HepG2 (cell line): ENCODE data around the gene OTOP2. TPM values are rescaled to one million over a fixed set of nuclear protein-coding genes. Genes with fewer than 3 reads are reported as not detected.
"Not testable (repeated sequence)": the region's sequence is repeated elsewhere in the genome, so short reads cannot be mapped to it uniquely, and the experiment has no call there.

ENCODE experiments used
- ATAC-seq: fragments of 200-7000 bp; cut with Tn5 transposase; 3 replicates; pipeline ENCODE4 v1.9.1; 2020; ENCODE audit warnings: mild to moderate bottlenecking, moderate library complexity
- BruUV-seq: library from RNA; stranded (reverse); fragments of 400-500 nt; replicated peaks from 2 replicates; lab custom pipeline; 2021; lab: Mats Ljungman, UMichigan
- CTCF ChIA-PET: fragments of 300-600 bp; formaldehyde crosslinking; extraction: SDS; loops from one replicate; lab custom pipeline; 2021; ENCODE audit warnings: low total read pairs, inconsistent platforms, low intra/inter-chr PET ratio; lab: Yijun Ruan, JAX
- POLR2A ChIA-PET: fragments of 350-600 bp; sonication (Branson Sonifier 250); formaldehyde crosslinking; loops from one replicate; lab custom pipeline; 2020; ENCODE audit warnings: antibody characterized with exemption, inconsistent platforms; lab: Yijun Ruan, JAX
- DNase-seq: peaks from one replicate; pipeline ENCODE4 v3.0.0-alpha.2; 2015; ENCODE audit warnings: low spot score
- FAIRE-seq: peaks from 3 replicates; lab custom pipeline; 2011; peaks lifted over from hg19 to GRCh38; lab: Jason Lieb, UNC
- H2AFZ ChIP-seq: one replicate; pipeline ENCODE4 v1.6.1; 2011; ENCODE audit warnings: low read length, inconsistent platforms
- H3K27ac ChIP-seq: fragments of 300-600 bp; 3 replicates; pipeline ENCODE4 v1.8.0; 2011; ENCODE audit warnings: mixed run types, mild to moderate bottlenecking, mixed read lengths, low read length, inconsistent platforms; ENCODE audit not compliant: insufficient read depth; ENCODE audit errors: extremely low read length
- H3K27me3 ChIP-seq, 2 experiments: fragments of 200-600 bp in 1 of 2; 2 replicates in 1 of 2; 3 replicates in 1 of 2; pipeline versions ENCODE4 v1.6.0 to v1.8.0; 2011; ENCODE audit warnings: low read length in 2 of 2, mild to moderate bottlenecking in 2 of 2, moderate library complexity in 2 of 2, inconsistent platforms in 1 of 2; ENCODE audit not compliant: insufficient read depth in 2 of 2, control insufficient read depth in 1 of 2
- H3K36me3 ChIP-seq, 2 experiments: fragments of 200-600 bp in 1 of 2; replicated peaks in 1 of 2; 2 replicates in 1 of 2; 3 replicates in 1 of 2; pipeline versions ENCODE4 v1.5.1 to v1.8.0; 2011; ENCODE audit warnings: low read length in 2 of 2, inconsistent platforms in 1 of 2; ENCODE audit not compliant: insufficient read depth in 2 of 2, control insufficient read depth in 1 of 2
- H3K4me1 ChIP-seq: 2 replicates; pipeline ENCODE4 v1.5.1; 2012; ENCODE audit warnings: low read length, inconsistent platforms; ENCODE audit not compliant: insufficient read depth
- H3K4me2 ChIP-seq: 2 replicates; pipeline ENCODE4 v1.6.0; 2011; ENCODE audit warnings: low read depth, low read length, inconsistent platforms
- H3K4me3 ChIP-seq, 3 experiments: fragments of 200-600 bp in 1 of 3; sonication (generic), shearing (Covaris generic) in 1 of 3; replicated peaks in 1 of 3; 2 replicates each; pipeline ENCODE4 v1.5.1; 2011 to 2016; ENCODE audit warnings: low read length in 3 of 3, inconsistent platforms in 2 of 3, low read depth in 2 of 3, mild to moderate bottlenecking in 2 of 3, control low read depth in 1 of 3, mixed read lengths in 1 of 3; ENCODE audit not compliant: insufficient read depth in 1 of 3
- H3K79me2 ChIP-seq: one replicate; pipeline ENCODE4 v1.6.1; 2011; ENCODE audit warnings: low read length, inconsistent platforms; ENCODE audit not compliant: insufficient read depth
- H3K9ac ChIP-seq: 2 replicates; pipeline ENCODE4 v1.6.0; 2011; ENCODE audit warnings: mild to moderate bottlenecking, low read depth, low read length, inconsistent platforms; ENCODE audit not compliant: insufficient read depth
- H3K9me3 ChIP-seq: 2 replicates; pipeline ENCODE4 v1.5.1; 2012; ENCODE audit warnings: mild to moderate bottlenecking, low read length
- H4K20me1 ChIP-seq: 2 replicates; pipeline ENCODE4 v1.6.0; 2011; ENCODE audit warnings: inconsistent platforms, mild to moderate bottlenecking, low read length, moderate library complexity; ENCODE audit not compliant: insufficient read depth
- ELF3 ChIP-seq: IDR thresholded peaks from 2 replicates; pipeline ENCODE4 v1.6.1; 2016; ENCODE audit warnings: missing genetic modification reagents, missing compliant biosample characterization
- FOSL2 ChIP-seq: sonication (generic); formaldehyde crosslinking; IDR thresholded peaks from 2 replicates; pipeline ENCODE4 v1.4.0; 2020; ENCODE audit warnings: missing genetic modification reagents
- GATAD2A ChIP-seq: IDR thresholded peaks from 2 replicates; pipeline ENCODE4 v1.6.1; 2016
- HMG20B ChIP-seq: conservative IDR thresholded peaks from 2 replicates; pipeline ENCODE4 v1.6.1; 2016; ENCODE audit warnings: missing genetic modification reagents, missing compliant biosample characterization
- KAT7 ChIP-seq: IDR thresholded peaks from 2 replicates; pipeline ENCODE4 v1.6.1; 2018; ENCODE audit warnings: borderline replicate concordance, missing compliant biosample characterization
- KLF16 ChIP-seq, 2 experiments: sonication (generic) in 1 of 2; formaldehyde crosslinking in 1 of 2; IDR thresholded peaks; 2 replicates each; pipeline versions ENCODE4 v1.6.1 to v1.8.0; 2016 to 2023; ENCODE audit warnings: missing genetic modification reagents in 2 of 2, missing compliant biosample characterization in 1 of 2
- THAP11 ChIP-seq: IDR thresholded peaks from 2 replicates; pipeline ENCODE4 v1.6.1; 2016; ENCODE audit warnings: missing biosample characterization, missing genetic modification reagents
- ZFX ChIP-seq: sonication (generic); formaldehyde crosslinking; IDR thresholded peaks from 2 replicates; pipeline ENCODE4 v1.4.0; 2020; ENCODE audit warnings: mild to moderate bottlenecking, low read depth, missing genetic modification reagents, moderate library complexity
- ZNF652 ChIP-seq: IDR thresholded peaks from 2 replicates; pipeline ENCODE4 v1.6.1; 2016; ENCODE audit warnings: low read depth, borderline replicate concordance
- WGBS: methylation state at CpG from one replicate; pipeline ENCODE4 v1.1.6; 2017; ENCODE audit warnings: low lambda C conversion rate; 5-methylcytosine and 5-hydroxymethylcytosine counted together
- in situ Hi-C: cut with HindIII; loops from 2 replicates; pipeline ENCODE4 v1.10.0; 2017; ENCODE audit warnings: low pct_unique_long_range_greater_than_20kb; ENCODE audit not compliant: extremely low pct_ligation_motif_present
- intact Hi-C: fragments of 100-400 bp; cut with micrococcal nuclease; formaldehyde crosslinking; loops from one replicate; pipeline ENCODE4 v1.10.0; 2022; ENCODE audit not compliant: unreplicated experiment
- polyA plus RNA-seq, 8 experiments: library from polyadenylated mRNA; depleted of rRNA in 3 of 8; stranded (reverse) in 7 of 8; unstranded in 1 of 8; fragments of >200 nt; fragmentation: Illumina TruSeq in 4 of 8; extraction: Trizol in 4 of 8; gene quantifications; 2 replicates each; pipeline versions ENCODE4 v1.2.1 to v1.2.3, GENCODE V29; 2011 to 2016; ENCODE audit warnings: low read depth in 4 of 8, missing spikeins in 1 of 8, mixed read lengths in 1 of 8; ENCODE audit not compliant: insufficient read depth in 1 of 8
- total RNA-seq, 5 experiments: library from RNA; depleted of rRNA; stranded (reverse); fragments of >200 nt; fragmentation: Illumina TruSeq; extraction: Trizol; gene quantifications; 2 replicates each; pipeline ENCODE4 v1.2.3, GENCODE V29; 2016; ENCODE audit warnings: low read depth in 1 of 5
- TF ChIP-seq, protein P1 (sequence below): sonication (generic); formaldehyde crosslinking; IDR thresholded peaks from 2 replicates; pipeline ENCODE4 v1.5.1; 2020; ENCODE audit warnings: mild to moderate bottlenecking, moderate library complexity, missing genetic modification reagents
- TF ChIP-seq, protein P2 (sequence below), 2 experiments: sonication (generic) in 1 of 2; formaldehyde crosslinking in 1 of 2; IDR thresholded peaks; 2 replicates each; pipeline versions ENCODE4 v1.4.0 to v1.6.1; 2016 to 2020; ENCODE audit warnings: borderline replicate concordance in 1 of 2, low read depth in 1 of 2, mild to moderate bottlenecking in 1 of 2, missing genetic modification reagents in 1 of 2
- TF ChIP-seq, protein P3 (sequence below): sonication (generic); formaldehyde crosslinking; IDR thresholded peaks from 2 replicates; pipeline ENCODE4 v1.5.1; 2020; ENCODE audit warnings: mild to moderate bottlenecking, missing genetic modification reagents, moderate library complexity

The OTOP2 gene
- total and polyA plus RNA-seq, 2 of the 13 experiments (the other 11 are each of a cell fraction or from before 2014, with no cell fraction given), result not detected

DNA sequence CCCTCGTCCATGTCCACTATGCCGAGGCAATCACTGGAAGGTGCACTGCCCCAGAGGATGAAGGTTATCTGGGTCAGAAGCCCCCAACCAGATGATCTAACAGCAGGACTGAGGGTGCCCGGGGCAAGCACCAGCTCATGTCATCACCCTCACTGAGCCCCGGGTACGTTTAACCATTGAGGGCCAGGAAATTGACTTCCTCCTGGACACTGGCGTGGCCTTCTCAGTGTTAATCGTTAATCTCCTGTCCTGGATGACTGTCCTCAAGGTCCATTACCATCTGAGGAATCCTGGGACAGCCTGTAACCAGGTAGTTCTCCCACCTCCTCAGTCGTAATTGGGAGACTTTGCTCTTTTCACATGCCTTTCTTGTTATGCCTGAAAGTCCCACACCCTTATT lies 12.7 kb upstream of the OTOP2 start:
- H3K9ac ChIP-seq, H3K9me3 ChIP-seq, intact Hi-C loops, H3K36me3 ChIP-seq, FAIRE-seq, BruUV-seq, DNase-seq, H3K27ac ChIP-seq, ATAC-seq, in situ Hi-C loops, H3K79me2 ChIP-seq, CTCF ChIA-PET, H3K4me3 ChIP-seq, H4K20me1 ChIP-seq: not testable (repeated sequence)
- POLR2A ChIA-PET, result interaction anchor here (1.0 kb wide), 1 partner anchor 38 kb away, joined by 3 read pairs; the partner anchor contains the start of gene FDXR
- Histone ChIP-seq H3K4me2 (peak overlapping the region; percentile 49), H2AFZ (peak overlapping the region; percentile 27), H3K4me1 (peaks cover 24% of the 10 kb centered on the region; the same call in 1 of the 2 replicates), H3K27me3 (peaks cover 0 to 17% of the 10 kb centered on the region in 2 experiments; a peak in 3 of 5 replicates)
- 0% methylated on average over 5 of the region's 8 CpGs for WGBS
- TF ChIP-seq HMG20B, result 0 out of 2 replicates have a peak, but pooled peaks have one; percentile 3
- peak; percentile 51; the same call in 1 of the 2 replicates for TF ChIP-seq GATAD2A (CRISPR knock-in tag)
- TF ChIP-seq KLF16 (CRISPR knock-in tag; IDR thresholded peaks at IDR 0.05), result 0 out of 4 replicates have a peak, but pooled peaks of 1 of the 2 experiments have one; percentile 16
- peak; percentile 39; the same call in 1 of the 2 replicates for TF ChIP-seq ZFX (CRISPR knock-in tag)
- TF ChIP-seq, protein P1, sequence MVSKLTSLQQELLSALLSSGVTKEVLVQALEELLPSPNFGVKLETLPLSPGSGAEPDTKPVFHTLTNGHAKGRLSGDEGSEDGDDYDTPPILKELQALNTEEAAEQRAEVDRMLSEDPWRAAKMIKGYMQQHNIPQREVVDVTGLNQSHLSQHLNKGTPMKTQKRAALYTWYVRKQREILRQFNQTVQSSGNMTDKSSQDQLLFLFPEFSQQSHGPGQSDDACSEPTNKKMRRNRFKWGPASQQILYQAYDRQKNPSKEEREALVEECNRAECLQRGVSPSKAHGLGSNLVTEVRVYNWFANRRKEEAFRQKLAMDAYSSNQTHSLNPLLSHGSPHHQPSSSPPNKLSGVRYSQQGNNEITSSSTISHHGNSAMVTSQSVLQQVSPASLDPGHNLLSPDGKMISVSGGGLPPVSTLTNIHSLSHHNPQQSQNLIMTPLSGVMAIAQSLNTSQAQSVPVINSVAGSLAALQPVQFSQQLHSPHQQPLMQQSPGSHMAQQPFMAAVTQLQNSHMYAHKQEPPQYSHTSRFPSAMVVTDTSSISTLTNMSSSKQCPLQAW (CRISPR knock-in tag), result peak; percentile 40; the same call in 1 of the 2 replicates
- TF ChIP-seq, protein P2, sequence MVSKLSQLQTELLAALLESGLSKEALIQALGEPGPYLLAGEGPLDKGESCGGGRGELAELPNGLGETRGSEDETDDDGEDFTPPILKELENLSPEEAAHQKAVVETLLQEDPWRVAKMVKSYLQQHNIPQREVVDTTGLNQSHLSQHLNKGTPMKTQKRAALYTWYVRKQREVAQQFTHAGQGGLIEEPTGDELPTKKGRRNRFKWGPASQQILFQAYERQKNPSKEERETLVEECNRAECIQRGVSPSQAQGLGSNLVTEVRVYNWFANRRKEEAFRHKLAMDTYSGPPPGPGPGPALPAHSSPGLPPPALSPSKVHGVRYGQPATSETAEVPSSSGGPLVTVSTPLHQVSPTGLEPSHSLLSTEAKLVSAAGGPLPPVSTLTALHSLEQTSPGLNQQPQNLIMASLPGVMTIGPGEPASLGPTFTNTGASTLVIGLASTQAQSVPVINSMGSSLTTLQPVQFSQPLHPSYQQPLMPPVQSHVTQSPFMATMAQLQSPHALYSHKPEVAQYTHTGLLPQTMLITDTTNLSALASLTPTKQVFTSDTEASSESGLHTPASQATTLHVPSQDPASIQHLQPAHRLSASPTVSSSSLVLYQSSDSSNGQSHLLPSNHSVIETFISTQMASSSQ (IDR thresholded peaks at IDR 0.05; ENCODE audit: low read depth), result not testable (repeated sequence)
- TF ChIP-seq, protein P2 (CRISPR knock-in tag; IDR thresholded peaks at IDR 0.05; ENCODE audit: borderline replicate concordance), result peak; percentile 66
- peak; percentile 34; the same call in 1 of the 2 replicates for TF ChIP-seq KAT7 (CRISPR knock-in tag)
- TF ChIP-seq FOSL2 (CRISPR knock-in tag), result peak; percentile 43
- TF ChIP-seq THAP11, result 0 out of 2 replicates have a peak, but pooled peaks have one; percentile 12
- peak; percentile 49; the same call in 1 of the 2 replicates for TF ChIP-seq ELF3 (CRISPR knock-in tag)
- TF ChIP-seq, protein P3, sequence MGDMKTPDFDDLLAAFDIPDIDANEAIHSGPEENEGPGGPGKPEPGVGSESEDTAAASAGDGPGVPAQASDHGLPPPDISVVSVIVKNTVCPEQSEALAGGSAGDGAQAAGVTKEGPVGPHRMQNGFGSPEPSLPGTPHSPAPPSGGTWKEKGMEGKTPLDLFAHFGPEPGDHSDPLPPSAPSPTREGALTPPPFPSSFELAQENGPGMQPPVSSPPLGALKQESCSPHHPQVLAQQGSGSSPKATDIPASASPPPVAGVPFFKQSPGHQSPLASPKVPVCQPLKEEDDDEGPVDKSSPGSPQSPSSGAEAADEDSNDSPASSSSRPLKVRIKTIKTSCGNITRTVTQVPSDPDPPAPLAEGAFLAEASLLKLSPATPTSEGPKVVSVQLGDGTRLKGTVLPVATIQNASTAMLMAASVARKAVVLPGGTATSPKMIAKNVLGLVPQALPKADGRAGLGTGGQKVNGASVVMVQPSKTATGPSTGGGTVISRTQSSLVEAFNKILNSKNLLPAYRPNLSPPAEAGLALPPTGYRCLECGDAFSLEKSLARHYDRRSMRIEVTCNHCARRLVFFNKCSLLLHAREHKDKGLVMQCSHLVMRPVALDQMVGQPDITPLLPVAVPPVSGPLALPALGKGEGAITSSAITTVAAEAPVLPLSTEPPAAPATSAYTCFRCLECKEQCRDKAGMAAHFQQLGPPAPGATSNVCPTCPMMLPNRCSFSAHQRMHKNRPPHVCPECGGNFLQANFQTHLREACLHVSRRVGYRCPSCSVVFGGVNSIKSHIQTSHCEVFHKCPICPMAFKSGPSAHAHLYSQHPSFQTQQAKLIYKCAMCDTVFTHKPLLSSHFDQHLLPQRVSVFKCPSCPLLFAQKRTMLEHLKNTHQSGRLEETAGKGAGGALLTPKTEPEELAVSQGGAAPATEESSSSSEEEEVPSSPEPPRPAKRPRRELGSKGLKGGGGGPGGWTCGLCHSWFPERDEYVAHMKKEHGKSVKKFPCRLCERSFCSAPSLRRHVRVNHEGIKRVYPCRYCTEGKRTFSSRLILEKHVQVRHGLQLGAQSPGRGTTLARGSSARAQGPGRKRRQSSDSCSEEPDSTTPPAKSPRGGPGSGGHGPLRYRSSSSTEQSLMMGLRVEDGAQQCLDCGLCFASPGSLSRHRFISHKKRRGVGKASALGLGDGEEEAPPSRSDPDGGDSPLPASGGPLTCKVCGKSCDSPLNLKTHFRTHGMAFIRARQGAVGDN (CRISPR knock-in tag), result 0 out of 2 replicates have a peak, but pooled peaks have one; percentile 11
- peak; percentile 94 for TF ChIP-seq ZNF652
